Neural crest cell (in vitro differentiated cells): ENCODE data around the gene TESMIN. TPM values are rescaled to one million over a fixed set of nuclear protein-coding genes. Genes with fewer than 3 reads are reported as not detected.

ENCODE experiments used
- DNase-seq: peaks from one replicate; pipeline ENCODE4 v3.0.0; 2021; ENCODE audit warnings: low read depth, mixed read lengths, low spot score
- H3K27ac Mint-ChIP-seq: one replicate; pipeline ENCODE4 v1.8.0; 2021; ENCODE audit warnings: mild to moderate bottlenecking, mixed read lengths; ENCODE audit not compliant: unreplicated experiment
- H3K27me3 Mint-ChIP-seq: 2 replicates; pipeline ENCODE4 v1.8.0; 2021; ENCODE audit warnings: low read depth, mild to moderate bottlenecking, mixed read lengths
- H3K36me3 Mint-ChIP-seq: 2 replicates; pipeline ENCODE4 v1.8.0; 2021; ENCODE audit warnings: low read depth, mild to moderate bottlenecking, mixed read lengths
- H3K4me1 Mint-ChIP-seq: 2 replicates; pipeline ENCODE4 v1.8.0; 2021; ENCODE audit warnings: mixed read lengths
- H3K4me3 Mint-ChIP-seq: one replicate; pipeline ENCODE4 v1.8.0; 2021; ENCODE audit warnings: mild to moderate bottlenecking, mixed read lengths
- H3K9me3 Mint-ChIP-seq: 2 replicates; pipeline ENCODE4 v1.8.0; 2021; ENCODE audit warnings: mixed read lengths
- CTCF ChIP-seq: fragments of 200-600 bp; sonication (generic); conservative IDR thresholded peaks from 2 replicates; pipeline ENCODE4 v1.5.0; 2021; ENCODE audit warnings: antibody characterized with exemption, mild to moderate bottlenecking
- total RNA-seq: library from RNA; stranded (reverse); gene quantifications from 2 replicates; pipeline ENCODE4 v1.2.1, GENCODE V29; 2021

The TESMIN gene
- total RNA-seq, 1 donor from 2014 or later: 6.8 TPM

- no peak for DNase-seq
- Mint-ChIP-seq H3K36me3 (no peaks in the 10 kb centered on the region), H3K4me3 (no peak overlapping the region), H3K27ac (no peak overlapping the region), H3K9me3 (peaks cover 5% of the 10 kb centered on the region), H3K27me3 (peaks cover 13% of the 10 kb centered on the region), H3K4me1 (peaks cover 15% of the 10 kb centered on the region)
- TF ChIP-seq CTCF: no peak
Observed at GRCh38 chr11:68674461-68674860, 76.9 kb downstream of the TESMIN start.

- Mint-ChIP-seq H3K4me1 (peaks cover 15% of the 10 kb centered on the region), H3K9me3 (peaks cover 5% of the 10 kb centered on the region), H3K27me3 (peaks cover 10% of the 10 kb centered on the region), H3K36me3 (no peaks in the 10 kb centered on the region), H3K4me3 (no peak overlapping the region), H3K27ac (no peak overlapping the region)
- DNase-seq: no peak
- no peak for TF ChIP-seq CTCF
Observed at GRCh38 chr11:68673991-68674390, 77.3 kb downstream of the TESMIN start.

- peaks cover 5% of the 10 kb centered on the region for H3K9me3 Mint-ChIP-seq
- H3K4me1 Mint-ChIP-seq: peaks cover 15% of the 10 kb centered on the region
- H3K27me3 Mint-ChIP-seq: peaks cover 8% of the 10 kb centered on the region
- no peak for TF ChIP-seq CTCF
- DNase-seq: no peak
- H3K27ac Mint-ChIP-seq: no peak overlapping the region
- no peaks in the 10 kb centered on the region for H3K36me3 Mint-ChIP-seq
- H3K4me3 Mint-ChIP-seq: no peak overlapping the region
Observed at GRCh38 chr11:68673306-68673945, 77.9 kb downstream of the TESMIN start.

- H3K27ac Mint-ChIP-seq: no peak overlapping the region
- H3K4me1 Mint-ChIP-seq: peaks cover 15% of the 10 kb centered on the region
- H3K4me3 Mint-ChIP-seq: no peak overlapping the region
- H3K36me3 Mint-ChIP-seq: no peaks in the 10 kb centered on the region
- no peak for TF ChIP-seq CTCF
- H3K27me3 Mint-ChIP-seq: peaks cover 8% of the 10 kb centered on the region
- no peak for DNase-seq
- peaks cover 5% of the 10 kb centered on the region for H3K9me3 Mint-ChIP-seq
Observed at GRCh38 chr11:68670208-68670992, 80.9 kb downstream of the TESMIN start.

- Mint-ChIP-seq H3K4me1 (peaks cover 13% of the 10 kb centered on the region), H3K27me3 (peaks cover 8% of the 10 kb centered on the region), H3K27ac (no peak overlapping the region), H3K36me3 (no peaks in the 10 kb centered on the region), H3K4me3 (no peak overlapping the region), H3K9me3 (peaks cover 5% of the 10 kb centered on the region)
- TF ChIP-seq CTCF: no peak
- no peak for DNase-seq
Observed at GRCh38 chr11:68669301-68670090, 81.8 kb downstream of the TESMIN start.
